ENCODE measurements around the gene PPP2R5E.

PPP2R5E gene

GRCh38 chr14:63457498-63457897 is 85.7 kb downstream of the PPP2R5E start:
- Histone ChIP-seq H3K4me3 (no peak overlapping the region), H3K9me3 (ENCODE audit: low read depth, low read length) (no peaks in the 10 kb centered on the region), H3K27ac (no peak overlapping the region), H3K9ac (ENCODE audit: insufficient read length) (no peak overlapping the region), H3K36me3 (ENCODE audit: insufficient read depth, low read length) (peaks cover 9% of the 10 kb centered on the region; the same call in 1 of the 2 replicates)
- DNase-seq (ENCODE audit: low read depth, low spot score), result no peak
- TF ChIP-seq FOXP2 (optimal IDR thresholded peaks at IDR 0.05; ENCODE audit: control extremely low read depth, extremely low read length, insufficient read depth) (no peak), POLR2AphosphoS5 (IDR thresholded peaks at IDR 0.05; ENCODE audit: borderline replicate concordance, low read depth, low read length) (no peak), EZH2 (IDR thresholded peaks at IDR 0.05) (no peak)

- Histone ChIP-seq H3K27ac (no peak overlapping the region), H3K9me3 (ENCODE audit: low read depth, low read length) (no peaks in the 10 kb centered on the region), H3K9ac (ENCODE audit: insufficient read length) (no peak overlapping the region), H3K4me3 (no peak overlapping the region), H3K36me3 (ENCODE audit: insufficient read depth, low read length) (peaks cover 15% of the 10 kb centered on the region; the same call in 1 of the 2 replicates)
- TF ChIP-seq POLR2AphosphoS5 (IDR thresholded peaks at IDR 0.05; ENCODE audit: borderline replicate concordance, low read depth, low read length) (no peak), FOXP2 (optimal IDR thresholded peaks at IDR 0.05; ENCODE audit: control extremely low read depth, extremely low read length, insufficient read depth) (no peak), EZH2 (IDR thresholded peaks at IDR 0.05) (no peak)
- DNase-seq (ENCODE audit: low read depth, low spot score), result no peak
Measured at GRCh38 chr14:63454863-63455622, 88.1 kb downstream of the PPP2R5E start.

GRCh38 chr14:63454436-63454835 is 88.7 kb downstream of the PPP2R5E start:
- no peak for DNase-seq (ENCODE audit: low read depth, low spot score)
- Histone ChIP-seq H3K4me3 (no peak overlapping the region), H3K9me3 (ENCODE audit: low read depth, low read length) (no peaks in the 10 kb centered on the region), H3K27ac (no peak overlapping the region), H3K9ac (ENCODE audit: insufficient read length) (no peak overlapping the region), H3K36me3 (ENCODE audit: insufficient read depth, low read length) (peaks cover 15% of the 10 kb centered on the region; the same call in 1 of the 2 replicates)
- no peak for TF ChIP-seq POLR2AphosphoS5 (IDR thresholded peaks at IDR 0.05; ENCODE audit: borderline replicate concordance, low read depth, low read length)
- no peak for TF ChIP-seq EZH2 (IDR thresholded peaks at IDR 0.05)
- no peak for TF ChIP-seq FOXP2 (optimal IDR thresholded peaks at IDR 0.05; ENCODE audit: control extremely low read depth, extremely low read length, insufficient read depth)

GRCh38 chr14:63453443-63453936 is 89.7 kb downstream of the PPP2R5E start:
- no peak for DNase-seq (ENCODE audit: low read depth, low spot score)
- Histone ChIP-seq H3K9me3 (ENCODE audit: low read depth, low read length) (no peaks in the 10 kb centered on the region), H3K27ac (no peak overlapping the region), H3K36me3 (ENCODE audit: insufficient read depth, low read length) (peaks cover 15% of the 10 kb centered on the region; the same call in 1 of the 2 replicates), H3K4me3 (no peak overlapping the region), H3K9ac (ENCODE audit: insufficient read length) (no peak overlapping the region)
- TF ChIP-seq FOXP2 (optimal IDR thresholded peaks at IDR 0.05; ENCODE audit: control extremely low read depth, extremely low read length, insufficient read depth) (no peak), POLR2AphosphoS5 (IDR thresholded peaks at IDR 0.05; ENCODE audit: borderline replicate concordance, low read depth, low read length) (no peak), EZH2 (IDR thresholded peaks at IDR 0.05) (no peak)

GRCh38 chr14:63452796-63453195 is 90.4 kb downstream of the PPP2R5E start:
- no peak for DNase-seq (ENCODE audit: low read depth, low spot score)
- no peak overlapping the region for H3K27ac ChIP-seq
- TF ChIP-seq FOXP2 (optimal IDR thresholded peaks at IDR 0.05; ENCODE audit: control extremely low read depth, extremely low read length, insufficient read depth), result no peak
- no peak for TF ChIP-seq POLR2AphosphoS5 (IDR thresholded peaks at IDR 0.05; ENCODE audit: borderline replicate concordance, low read depth, low read length)
- TF ChIP-seq EZH2 (IDR thresholded peaks at IDR 0.05), result no peak
- no peak overlapping the region for H3K4me3 ChIP-seq
- H3K9me3 ChIP-seq (ENCODE audit: low read depth, low read length), result no peaks in the 10 kb centered on the region
- H3K9ac ChIP-seq (ENCODE audit: insufficient read length), result no peak overlapping the region
- H3K36me3 ChIP-seq (ENCODE audit: insufficient read depth, low read length), result peaks cover 15% of the 10 kb centered on the region; the same call in 1 of the 2 replicates

- peaks cover 15% of the 10 kb centered on the region; the same call in 1 of the 2 replicates for H3K36me3 ChIP-seq (ENCODE audit: insufficient read depth, low read length)
Measured at GRCh38 chr14:63448841-63449240, 94.3 kb downstream of the PPP2R5E start.

GRCh38 chr14:63444588-63444987 is 98.6 kb downstream of the PPP2R5E start:
- H3K27ac ChIP-seq, result no peak overlapping the region
- H3K4me3 ChIP-seq, result no peak overlapping the region
- H3K36me3 ChIP-seq (ENCODE audit: insufficient read depth, low read length), result 0 out of 2 replicates have a peak, but pooled peaks cover 4% of the 10 kb centered on the region
- TF ChIP-seq FOXP2 (optimal IDR thresholded peaks at IDR 0.05; ENCODE audit: control extremely low read depth, extremely low read length, insufficient read depth) (no peak), EZH2 (IDR thresholded peaks at IDR 0.05) (no peak), POLR2AphosphoS5 (IDR thresholded peaks at IDR 0.05; ENCODE audit: borderline replicate concordance, low read depth, low read length) (no peak)
- no peak overlapping the region for H3K9ac ChIP-seq (ENCODE audit: insufficient read length)
- DNase-seq (ENCODE audit: low read depth, low spot score), result no peak
- no peaks in the 10 kb centered on the region for H3K9me3 ChIP-seq (ENCODE audit: low read depth, low read length)

More at GRCh38 chr14:63448841-63449240, 94.3 kb downstream of the PPP2R5E start:
- no peak overlapping the region for H3K4me3 ChIP-seq
- H3K9me3 ChIP-seq (ENCODE audit: low read depth, low read length), result no peaks in the 10 kb centered on the region
- no peak overlapping the region for H3K27ac ChIP-seq
- H3K9ac ChIP-seq (ENCODE audit: insufficient read length), result no peak overlapping the region
- no peak for TF ChIP-seq FOXP2 (optimal IDR thresholded peaks at IDR 0.05; ENCODE audit: control extremely low read depth, extremely low read length, insufficient read depth)
- TF ChIP-seq POLR2AphosphoS5 (IDR thresholded peaks at IDR 0.05; ENCODE audit: borderline replicate concordance, low read depth, low read length), result no peak
- TF ChIP-seq EZH2 (IDR thresholded peaks at IDR 0.05), result no peak
- DNase-seq (ENCODE audit: low read depth, low spot score), result no peak

GRCh38 chr14:63443988-63444387 is 99.2 kb downstream of the PPP2R5E start:
- Histone ChIP-seq H3K9ac (ENCODE audit: insufficient read length) (no peak overlapping the region), H3K9me3 (ENCODE audit: low read depth, low read length) (no peaks in the 10 kb centered on the region), H3K4me3 (no peak overlapping the region), H3K27ac (no peak overlapping the region), H3K36me3 (ENCODE audit: insufficient read depth, low read length) (0 out of 2 replicates have a peak, but pooled peaks cover 4% of the 10 kb centered on the region)
- no peak for DNase-seq (ENCODE audit: low read depth, low spot score)
- TF ChIP-seq EZH2 (IDR thresholded peaks at IDR 0.05) (no peak), FOXP2 (optimal IDR thresholded peaks at IDR 0.05; ENCODE audit: control extremely low read depth, extremely low read length, insufficient read depth) (no peak), POLR2AphosphoS5 (IDR thresholded peaks at IDR 0.05; ENCODE audit: borderline replicate concordance, low read depth, low read length) (no peak)
